ENCODE measurements around the gene RPS29. TPM values are rescaled to one million over a fixed set of nuclear protein-coding genes. Genes with fewer than 3 reads are reported as not detected.

RPS29 gene
- total RNA-seq, 1 donor from 2014 or later = 1,338 TPM

DNA sequence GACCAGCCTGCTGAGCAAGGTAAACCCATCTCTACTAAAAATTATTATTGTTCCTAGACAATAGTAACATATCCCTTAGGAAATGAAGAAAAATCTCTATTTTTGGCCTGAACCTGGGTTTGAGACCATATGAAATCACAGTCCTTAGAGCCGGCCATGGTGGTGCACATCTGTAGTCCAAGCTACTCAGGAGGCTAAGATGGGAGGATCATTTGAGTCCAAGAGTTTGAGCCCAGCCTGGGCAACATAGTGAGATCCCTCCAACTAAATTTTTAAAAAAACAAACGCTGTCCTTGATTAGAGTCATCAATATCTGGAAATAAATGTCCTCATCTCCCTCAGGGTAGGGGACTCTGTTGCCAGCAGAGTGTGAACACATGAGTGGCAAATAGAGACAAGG, 34.6 kb downstream of the RPS29 start:
- H3K9me3 Mint-ChIP-seq = peaks cover 7% of the 10 kb centered on the region

DNA sequence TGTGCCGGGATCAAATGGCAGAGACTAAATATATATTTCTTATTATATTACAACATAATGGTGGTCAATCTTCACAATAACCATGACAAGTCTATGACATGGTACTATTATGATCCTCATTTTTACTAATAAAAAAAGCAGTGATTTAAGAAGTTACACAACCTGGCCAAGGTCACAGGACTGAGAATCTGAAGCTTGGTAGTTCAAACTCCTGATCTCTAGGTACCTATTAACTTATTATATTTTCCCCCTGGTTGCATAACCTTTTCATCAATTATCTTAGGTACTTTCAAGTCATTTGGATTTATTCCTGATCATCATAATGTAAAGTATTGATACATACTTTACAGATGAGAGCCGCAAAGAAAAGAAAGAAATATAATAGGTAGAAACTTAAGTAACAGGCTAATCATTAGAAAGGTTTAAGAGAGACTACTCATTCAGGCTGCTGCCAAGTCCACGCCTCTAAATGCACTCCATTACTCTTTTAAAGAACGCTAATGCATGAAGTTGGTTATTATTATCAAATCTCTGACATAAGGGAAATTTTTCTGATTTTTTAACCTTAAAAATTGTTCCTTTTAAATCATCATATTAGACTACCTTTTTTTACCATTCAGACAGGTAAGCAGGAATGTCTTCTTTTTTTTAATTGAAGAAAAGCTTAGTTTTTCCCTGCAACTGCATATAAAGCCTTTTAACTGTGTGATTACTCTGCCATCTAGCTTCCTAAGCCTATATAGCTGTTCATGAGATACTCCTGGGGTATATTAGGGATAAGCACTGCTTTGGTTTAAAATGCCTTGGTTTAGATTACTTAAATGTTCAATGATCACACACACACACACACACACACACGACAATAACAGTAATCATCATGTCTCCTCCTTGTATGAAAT, 35.6 kb downstream of the RPS29 start:
- TF ChIP-seq, protein P1, sequence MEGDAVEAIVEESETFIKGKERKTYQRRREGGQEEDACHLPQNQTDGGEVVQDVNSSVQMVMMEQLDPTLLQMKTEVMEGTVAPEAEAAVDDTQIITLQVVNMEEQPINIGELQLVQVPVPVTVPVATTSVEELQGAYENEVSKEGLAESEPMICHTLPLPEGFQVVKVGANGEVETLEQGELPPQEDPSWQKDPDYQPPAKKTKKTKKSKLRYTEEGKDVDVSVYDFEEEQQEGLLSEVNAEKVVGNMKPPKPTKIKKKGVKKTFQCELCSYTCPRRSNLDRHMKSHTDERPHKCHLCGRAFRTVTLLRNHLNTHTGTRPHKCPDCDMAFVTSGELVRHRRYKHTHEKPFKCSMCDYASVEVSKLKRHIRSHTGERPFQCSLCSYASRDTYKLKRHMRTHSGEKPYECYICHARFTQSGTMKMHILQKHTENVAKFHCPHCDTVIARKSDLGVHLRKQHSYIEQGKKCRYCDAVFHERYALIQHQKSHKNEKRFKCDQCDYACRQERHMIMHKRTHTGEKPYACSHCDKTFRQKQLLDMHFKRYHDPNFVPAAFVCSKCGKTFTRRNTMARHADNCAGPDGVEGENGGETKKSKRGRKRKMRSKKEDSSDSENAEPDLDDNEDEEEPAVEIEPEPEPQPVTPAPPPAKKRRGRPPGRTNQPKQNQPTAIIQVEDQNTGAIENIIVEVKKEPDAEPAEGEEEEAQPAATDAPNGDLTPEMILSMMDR (IDR thresholded peaks at IDR 0.05; ENCODE audit: unreplicated experiment) = no peak
- Mint-ChIP-seq H3K27ac (no peak overlapping the region), H3K36me3 (no peaks in the 10 kb centered on the region), H3K9me3 (peaks cover 7% of the 10 kb centered on the region), H3K4me1 (peaks cover 9% of the 10 kb centered on the region), H3K27me3 (ENCODE audit: low read depth) (no peaks in the 10 kb centered on the region), H3K4me3 (no peak overlapping the region)
- DNase-seq (ENCODE audit: low spot score in 2 of 2, unreplicated experiment in 2 of 2) = no peak

More for the DNA sequence above, 34.6 kb downstream of the RPS29 start:
- Mint-ChIP-seq H3K4me3 (no peak overlapping the region), H3K4me1 (peaks cover 9% of the 10 kb centered on the region), H3K27ac (no peak overlapping the region), H3K27me3 (ENCODE audit: low read depth) (no peaks in the 10 kb centered on the region), H3K36me3 (no peaks in the 10 kb centered on the region)
- TF ChIP-seq, protein P1 (IDR thresholded peaks at IDR 0.05; ENCODE audit: unreplicated experiment) = no peak
- DNase-seq (ENCODE audit: low spot score in 2 of 2, unreplicated experiment in 2 of 2) = no peak

DNA sequence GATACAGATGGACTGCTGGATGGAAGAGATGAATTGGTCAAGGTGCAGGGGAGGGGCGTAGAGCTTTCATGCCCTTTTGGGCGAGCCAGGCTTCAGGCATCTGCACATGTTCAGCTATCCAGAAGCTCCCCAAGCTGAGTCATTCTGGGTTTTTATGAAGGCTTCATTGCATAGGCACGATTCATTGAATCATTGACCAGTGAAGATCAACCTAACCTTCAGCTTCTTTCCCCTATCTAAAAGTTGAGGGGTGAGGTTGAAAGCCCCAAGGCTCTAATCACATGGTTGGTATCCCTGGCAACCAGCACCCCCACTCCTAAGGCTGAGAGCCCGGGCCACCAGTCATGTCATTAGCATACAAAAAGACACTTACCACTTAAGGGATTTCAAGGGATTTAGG, 36.3 kb downstream of the RPS29 start:
- no peak overlapping the region for H3K27ac Mint-ChIP-seq
- no peaks in the 10 kb centered on the region for H3K36me3 Mint-ChIP-seq
- H3K27me3 Mint-ChIP-seq (ENCODE audit: low read depth) = no peaks in the 10 kb centered on the region
- no peak for DNase-seq (ENCODE audit: low spot score in 2 of 2, unreplicated experiment in 2 of 2)
- H3K9me3 Mint-ChIP-seq = peaks cover 7% of the 10 kb centered on the region
- no peak overlapping the region for H3K4me3 Mint-ChIP-seq
- TF ChIP-seq, protein P1 (IDR thresholded peaks at IDR 0.05; ENCODE audit: unreplicated experiment) = no peak
- H3K4me1 Mint-ChIP-seq = peaks cover 9% of the 10 kb centered on the region

DNA sequence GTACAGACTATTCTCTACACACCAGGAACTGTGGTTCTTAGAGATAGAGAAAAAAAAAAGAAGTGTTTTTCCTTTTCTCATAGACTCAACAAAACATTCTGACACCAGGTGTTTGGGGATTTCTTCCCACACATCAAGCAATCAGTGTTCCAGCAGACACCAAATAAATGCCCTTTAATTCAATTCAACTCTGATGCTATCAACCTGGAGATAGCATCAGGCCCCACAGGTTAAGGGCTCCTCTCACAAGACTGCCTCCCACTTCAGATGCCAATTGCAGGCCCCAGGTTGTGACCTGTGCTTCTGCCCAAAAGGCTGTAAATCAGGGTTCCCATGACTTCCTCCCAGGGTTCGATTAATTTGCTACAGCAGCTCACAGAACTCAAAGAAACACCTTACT, 36.7 kb downstream of the RPS29 start:
- H3K4me1 Mint-ChIP-seq = peaks cover 9% of the 10 kb centered on the region
- no peak for DNase-seq (ENCODE audit: low spot score in 2 of 2, unreplicated experiment in 2 of 2)
- no peaks in the 10 kb centered on the region for H3K27me3 Mint-ChIP-seq (ENCODE audit: low read depth)
- H3K9me3 Mint-ChIP-seq = peaks cover 7% of the 10 kb centered on the region
- no peak overlapping the region for H3K27ac Mint-ChIP-seq
- no peaks in the 10 kb centered on the region for H3K36me3 Mint-ChIP-seq
- H3K4me3 Mint-ChIP-seq = no peak overlapping the region
- TF ChIP-seq, protein P1 (IDR thresholded peaks at IDR 0.05; ENCODE audit: unreplicated experiment) = no peak

DNA sequence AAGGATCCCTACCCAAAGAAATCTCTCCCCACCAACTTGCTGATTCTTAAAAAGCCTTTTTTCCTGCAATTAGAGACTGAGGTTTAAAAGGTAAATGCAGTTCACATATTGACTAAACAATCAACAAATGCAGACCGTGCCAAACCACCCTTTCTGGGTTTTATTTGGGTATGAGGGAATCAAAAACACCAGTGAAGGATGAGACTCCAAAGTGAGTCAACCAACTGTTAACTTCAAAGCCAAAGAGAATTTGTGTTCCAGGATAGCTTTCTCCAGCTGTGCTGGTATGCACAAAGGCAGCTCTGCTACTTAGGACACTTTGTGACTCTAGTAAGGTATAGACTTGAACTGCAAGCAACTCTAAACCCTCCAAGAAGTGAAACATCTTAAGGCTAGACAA, 39.4 kb downstream of the RPS29 start:
- H3K4me1 Mint-ChIP-seq = peaks cover 9% of the 10 kb centered on the region
- no peak for DNase-seq (ENCODE audit: low spot score in 2 of 2, unreplicated experiment in 2 of 2)
- H3K36me3 Mint-ChIP-seq = peaks cover 6% of the 10 kb centered on the region
- H3K27me3 Mint-ChIP-seq (ENCODE audit: low read depth) = no peaks in the 10 kb centered on the region
- H3K27ac Mint-ChIP-seq = no peak overlapping the region
- H3K4me3 Mint-ChIP-seq = no peak overlapping the region
- peaks cover 14% of the 10 kb centered on the region for H3K9me3 Mint-ChIP-seq
- TF ChIP-seq, protein P1 (IDR thresholded peaks at IDR 0.05; ENCODE audit: unreplicated experiment) = no peak
